CD4-positive, CD25-positive, alpha-beta regulatory T cell (primary cell): ENCODE data around the gene C10orf120. TPM values are rescaled to one million over a fixed set of nuclear protein-coding genes. Genes with fewer than 3 reads are reported as not detected.

ENCODE experiments used
- ATAC-seq, 2 donors: fragments of 150-1000 bp; cut with Tn5 transposase; one replicate each; pipeline ENCODE4 v1.10.0; 2021; ENCODE audit warnings: low read depth in 2 of 2, moderate number of reproducible peaks in 2 of 2, moderate library complexity in 1 of 2
- DNase-seq, 3 donors: peaks; one replicate each; pipeline versions ENCODE4 v3.0.0 to v3.0.0-alpha.2; 2012 to 2022; ENCODE audit warnings: mixed read lengths in 1 of 3
- H3K27ac ChIP-seq: one replicate; pipeline ENCODE4 v1.7.0; 2013; ENCODE audit warnings: mild to moderate bottlenecking, low read length; ENCODE audit not compliant: insufficient read depth, poor library complexity, severe bottlenecking
- H3K27me3 ChIP-seq: one replicate; pipeline ENCODE4 v1.7.0; 2013; ENCODE audit warnings: low read length; ENCODE audit not compliant: control insufficient read depth, insufficient read depth
- H3K36me3 ChIP-seq: one replicate; pipeline ENCODE4 v1.7.0; 2013; ENCODE audit warnings: mild to moderate bottlenecking, low read length, moderate library complexity; ENCODE audit not compliant: control insufficient read depth, insufficient read depth
- H3K4me1 ChIP-seq: 2 replicates; pipeline ENCODE4 v1.7.0; 2013; ENCODE audit warnings: mild to moderate bottlenecking, low read length; ENCODE audit not compliant: insufficient read depth, control insufficient read depth, poor library complexity, severe bottlenecking
- H3K4me3 ChIP-seq: one replicate; pipeline ENCODE4 v1.7.0; 2013; ENCODE audit warnings: low read depth, mild to moderate bottlenecking, low read length, moderate library complexity
- H3K9me3 ChIP-seq, 2 experiments: 1 replicate in 1 of 2; 2 replicates in 1 of 2; pipeline ENCODE4 v1.7.0; 2013; ENCODE audit warnings: low read length in 2 of 2, mild to moderate bottlenecking in 1 of 2, moderate library complexity in 1 of 2; ENCODE audit not compliant: control insufficient read depth in 2 of 2
- H3K27ac Mint-ChIP-seq, 3 donors: one replicate each; pipeline ENCODE4 v1.8.0; 2020 to 2022; ENCODE audit warnings: mild to moderate bottlenecking in 3 of 3, mixed read lengths in 3 of 3, moderate library complexity in 2 of 3
- H3K27me3 Mint-ChIP-seq: one replicate; pipeline ENCODE4 v1.8.0; 2022; ENCODE audit warnings: mild to moderate bottlenecking, mixed read lengths
- H3K36me3 Mint-ChIP-seq: one replicate; pipeline ENCODE4 v1.8.0; 2020; ENCODE audit warnings: mixed read lengths
- H3K4me1 Mint-ChIP-seq, 4 donors: one replicate each; pipeline ENCODE4 v1.8.0; 2020 to 2022; ENCODE audit warnings: mixed read lengths in 4 of 4, mild to moderate bottlenecking in 1 of 4
- H3K4me3 Mint-ChIP-seq, 4 donors: one replicate each; pipeline ENCODE4 v1.8.0; 2020 to 2022; ENCODE audit warnings: mild to moderate bottlenecking in 4 of 4, mixed read lengths in 4 of 4, moderate library complexity in 3 of 4
- H3K9me3 Mint-ChIP-seq, 7 donors: one replicate each; pipeline ENCODE4 v1.8.0; 2020 to 2022; ENCODE audit warnings: mixed read lengths in 7 of 7, mild to moderate bottlenecking in 3 of 7, moderate library complexity in 2 of 7
- polyA plus RNA-seq, 4 donors: library from polyadenylated mRNA; unstranded; fragments of 300-500 nt; fragmentation: Illumina TruSeq; gene quantifications; one replicate each; pipeline ENCODE4 v1.2.3, GENCODE V29; 2021
- total RNA-seq: library from RNA; stranded (reverse); gene quantifications from one replicate; pipeline ENCODE4 v1.2.3, GENCODE V29; 2022

Gene C10orf120
- total and polyA plus RNA-seq, 5 donors from 2014 or later = not detected

GRCh38 chr10:122665946-122666345 is 33.7 kb downstream of the C10orf120 start:
- Mint-ChIP-seq H3K9me3 (no peaks in the 10 kb centered on the region), H3K36me3 (no peaks in the 10 kb centered on the region), H3K4me1 (no peaks in the 10 kb centered on the region), H3K4me3 (no peak overlapping the region), H3K27me3 (peaks cover 11% of the 10 kb centered on the region), H3K27ac (no peak overlapping the region)
- H3K4me3 ChIP-seq = no peak overlapping the region
- no peak overlapping the region for H3K27ac ChIP-seq
- H3K9me3 ChIP-seq = no peaks in the 10 kb centered on the region
- DNase-seq = no peak
- no peaks in the 10 kb centered on the region for H3K36me3 ChIP-seq
- no peak for ATAC-seq
- H3K4me1 ChIP-seq = no peaks in the 10 kb centered on the region
- peaks cover 7% of the 10 kb centered on the region for H3K27me3 ChIP-seq

GRCh38 chr10:122665329-122665860 is 34.3 kb downstream of the C10orf120 start:
- H3K36me3 Mint-ChIP-seq = no peaks in the 10 kb centered on the region

GRCh38 chr10:122664501-122664900 is 35.1 kb downstream of the C10orf120 start:
- H3K9me3 ChIP-seq = no peaks in the 10 kb centered on the region
- no peaks in the 10 kb centered on the region for H3K4me1 Mint-ChIP-seq
- no peaks in the 10 kb centered on the region for H3K36me3 ChIP-seq
- no peak overlapping the region for H3K4me3 Mint-ChIP-seq
- no peak overlapping the region for H3K27ac ChIP-seq
- DNase-seq = no peak
- no peaks in the 10 kb centered on the region for H3K4me1 ChIP-seq
- H3K27me3 Mint-ChIP-seq = peaks cover 11% of the 10 kb centered on the region
- H3K27ac Mint-ChIP-seq = no peak overlapping the region
- no peak overlapping the region for H3K4me3 ChIP-seq
- no peaks in the 10 kb centered on the region for H3K36me3 Mint-ChIP-seq
- H3K9me3 Mint-ChIP-seq = no peaks in the 10 kb centered on the region
- H3K27me3 ChIP-seq = peaks cover 3% of the 10 kb centered on the region
- ATAC-seq = no peak

More at GRCh38 chr10:122665329-122665860, 34.3 kb downstream of the C10orf120 start:
- peaks cover 7% of the 10 kb centered on the region for H3K27me3 ChIP-seq
- no peak overlapping the region for H3K27ac ChIP-seq
- no peak overlapping the region for H3K27ac Mint-ChIP-seq
- no peaks in the 10 kb centered on the region for H3K9me3 Mint-ChIP-seq
- H3K4me3 ChIP-seq = no peak overlapping the region
- H3K27me3 Mint-ChIP-seq = peaks cover 11% of the 10 kb centered on the region
- no peak for ATAC-seq
- DNase-seq = no peak
- no peaks in the 10 kb centered on the region for H3K9me3 ChIP-seq
- no peaks in the 10 kb centered on the region for H3K4me1 ChIP-seq
- H3K36me3 ChIP-seq = no peaks in the 10 kb centered on the region
- H3K4me1 Mint-ChIP-seq = no peaks in the 10 kb centered on the region
- no peak overlapping the region for H3K4me3 Mint-ChIP-seq

- Mint-ChIP-seq H3K27ac (no peak overlapping the region), H3K27me3 (peaks cover 5% of the 10 kb centered on the region), H3K36me3 (no peaks in the 10 kb centered on the region), H3K9me3 (no peaks in the 10 kb centered on the region), H3K4me1 (no peaks in the 10 kb centered on the region), H3K4me3 (no peak overlapping the region)
- no peaks in the 10 kb centered on the region for H3K36me3 ChIP-seq
- ATAC-seq = no peak
- no peak overlapping the region for H3K27ac ChIP-seq
- H3K4me3 ChIP-seq = no peak overlapping the region
- peaks cover 3% of the 10 kb centered on the region for H3K27me3 ChIP-seq
- H3K9me3 ChIP-seq = no peaks in the 10 kb centered on the region
- no peak for DNase-seq
- H3K4me1 ChIP-seq = no peaks in the 10 kb centered on the region
Observed at GRCh38 chr10:122663516-122664130, 36.0 kb downstream of the C10orf120 start.

GRCh38 chr10:122662231-122662630 is 37.4 kb downstream of the C10orf120 start:
- H3K36me3 Mint-ChIP-seq = no peaks in the 10 kb centered on the region
- H3K27ac ChIP-seq = no peak overlapping the region
- H3K4me1 Mint-ChIP-seq = no peaks in the 10 kb centered on the region
- no peaks in the 10 kb centered on the region for H3K36me3 ChIP-seq
- H3K27ac Mint-ChIP-seq = no peak overlapping the region
- peaks cover 5% of the 10 kb centered on the region for H3K27me3 Mint-ChIP-seq
- H3K27me3 ChIP-seq = no peaks in the 10 kb centered on the region
- DNase-seq = no peak
- no peaks in the 10 kb centered on the region for H3K9me3 Mint-ChIP-seq
- H3K4me3 ChIP-seq = no peak overlapping the region
- H3K9me3 ChIP-seq = no peaks in the 10 kb centered on the region
- ATAC-seq = no peak
- no peaks in the 10 kb centered on the region for H3K4me1 ChIP-seq
- no peak overlapping the region for H3K4me3 Mint-ChIP-seq

GRCh38 chr10:122660696-122661095 is 39.0 kb downstream of the C10orf120 start:
- Mint-ChIP-seq H3K4me1 (no peaks in the 10 kb centered on the region), H3K36me3 (no peaks in the 10 kb centered on the region), H3K27ac (no peak overlapping the region), H3K27me3 (peaks cover 5% of the 10 kb centered on the region), H3K4me3 (no peak overlapping the region), H3K9me3 (no peaks in the 10 kb centered on the region)
- Histone ChIP-seq H3K27ac (no peak overlapping the region), H3K4me1 (no peaks in the 10 kb centered on the region), H3K9me3 (no peaks in the 10 kb centered on the region), H3K27me3 (no peaks in the 10 kb centered on the region), H3K36me3 (no peaks in the 10 kb centered on the region), H3K4me3 (no peak overlapping the region)
- DNase-seq (no peak), ATAC-seq (no peak)

- H3K27ac ChIP-seq = no peak overlapping the region
- Mint-ChIP-seq H3K27me3 (no peaks in the 10 kb centered on the region), H3K4me1 (no peaks in the 10 kb centered on the region)
Observed at GRCh38 chr10:122659651-122660050, 40.0 kb downstream of the C10orf120 start.

GRCh38 chr10:122659126-122659525 is 40.5 kb downstream of the C10orf120 start:
- H3K9me3 ChIP-seq = no peaks in the 10 kb centered on the region
- H3K4me1 ChIP-seq = no peaks in the 10 kb centered on the region
- no peaks in the 10 kb centered on the region for H3K27me3 Mint-ChIP-seq
- no peaks in the 10 kb centered on the region for H3K27me3 ChIP-seq
- H3K9me3 Mint-ChIP-seq = no peaks in the 10 kb centered on the region
- H3K36me3 ChIP-seq = no peaks in the 10 kb centered on the region
- no peak overlapping the region for H3K4me3 ChIP-seq
- no peak overlapping the region for H3K27ac ChIP-seq
- no peak overlapping the region for H3K4me3 Mint-ChIP-seq
- ATAC-seq = no peak
- no peaks in the 10 kb centered on the region for H3K36me3 Mint-ChIP-seq
- no peak for DNase-seq
- no peaks in the 10 kb centered on the region for H3K4me1 Mint-ChIP-seq
- H3K27ac Mint-ChIP-seq = no peak overlapping the region

More at GRCh38 chr10:122659651-122660050, 40.0 kb downstream of the C10orf120 start:
- ATAC-seq (no peak), DNase-seq (no peak)
- Histone ChIP-seq H3K4me3 (no peak overlapping the region), H3K4me1 (no peaks in the 10 kb centered on the region), H3K36me3 (no peaks in the 10 kb centered on the region), H3K9me3 (no peaks in the 10 kb centered on the region), H3K27me3 (no peaks in the 10 kb centered on the region)
- H3K27ac Mint-ChIP-seq = no peak overlapping the region
- no peaks in the 10 kb centered on the region for H3K9me3 Mint-ChIP-seq
- H3K4me3 Mint-ChIP-seq = no peak overlapping the region
- H3K36me3 Mint-ChIP-seq = no peaks in the 10 kb centered on the region
